Osteocyte (in vitro differentiated cells): ENCODE results near the gene TOB1. TPM values are rescaled to one million over a fixed set of nuclear protein-coding genes. Genes with fewer than 3 reads are reported as not detected.
A peak's percentile ranks its signal among the peaks of the same experiment; 100 is the strongest.

Experiments
- DNase-seq: peaks from one replicate; pipeline ENCODE4 v3.0.0; 2021; ENCODE audit warnings: mixed read lengths; ENCODE audit not compliant: unreplicated experiment; ENCODE audit errors: extremely low spot score
- H3K27ac Mint-ChIP-seq: one replicate; pipeline ENCODE4 v1.8.0; 2021; ENCODE audit warnings: mild to moderate bottlenecking, mixed read lengths; ENCODE audit not compliant: unreplicated experiment
- H3K27me3 Mint-ChIP-seq: one replicate; pipeline ENCODE4 v1.8.0; 2021; ENCODE audit warnings: mixed read lengths; ENCODE audit not compliant: unreplicated experiment
- H3K36me3 Mint-ChIP-seq: one replicate; pipeline ENCODE4 v1.8.0; 2021; ENCODE audit warnings: mixed read lengths; ENCODE audit not compliant: unreplicated experiment
- H3K4me1 Mint-ChIP-seq: one replicate; pipeline ENCODE4 v1.8.0; 2021; ENCODE audit warnings: mixed read lengths; ENCODE audit not compliant: unreplicated experiment
- H3K4me3 Mint-ChIP-seq: one replicate; pipeline ENCODE4 v1.8.0; 2021; ENCODE audit warnings: mild to moderate bottlenecking, moderate library complexity, mixed read lengths; ENCODE audit not compliant: unreplicated experiment
- H3K9me3 Mint-ChIP-seq: one replicate; pipeline ENCODE4 v1.8.0; 2021; ENCODE audit warnings: mixed read lengths; ENCODE audit not compliant: unreplicated experiment
- CTCF ChIP-seq: fragments of 200-600 bp; sonication (generic); IDR thresholded peaks from 2 replicates; pipeline ENCODE4 v1.5.0; 2021; ENCODE audit warnings: antibody characterized with exemption, mild to moderate bottlenecking, moderate library complexity
- total RNA-seq: library from RNA; stranded (reverse); gene quantifications from 2 replicates; pipeline ENCODE4 v1.2.1, GENCODE V29; 2021

The TOB1 gene
- total RNA-seq, 1 donor from 2014 or later, result 40.1 TPM

- Mint-ChIP-seq H3K9me3 (no peaks in the 10 kb centered on the region), H3K4me1 (peaks cover 50% of the 10 kb centered on the region), H3K4me3 (no peak overlapping the region), H3K27me3 (peaks cover 3% of the 10 kb centered on the region), H3K27ac (peak overlapping the region; percentile 80), H3K36me3 (no peaks in the 10 kb centered on the region)
- TF ChIP-seq CTCF, result no peak
- no peak for DNase-seq
Observed at GRCh38 chr17:50905460-50905803, 39.3 kb upstream of the TOB1 start.

GRCh38 chr17:50904518-50905459, 38.6 kb upstream of the TOB1 start:
- Mint-ChIP-seq H3K27me3 (peaks cover 3% of the 10 kb centered on the region), H3K4me1 (peaks cover 51% of the 10 kb centered on the region)
- peak; percentile 88 for DNase-seq

GRCh38 chr17:50903604-50904517, 37.7 kb upstream of the TOB1 start:
- peaks cover 1% of the 10 kb centered on the region for H3K27me3 Mint-ChIP-seq
- H3K4me1 Mint-ChIP-seq, result peaks cover 41% of the 10 kb centered on the region
- no peaks in the 10 kb centered on the region for H3K9me3 Mint-ChIP-seq
- no peak overlapping the region for H3K4me3 Mint-ChIP-seq
- DNase-seq, result no peak
- no peaks in the 10 kb centered on the region for H3K36me3 Mint-ChIP-seq
- no peak for TF ChIP-seq CTCF
- peak overlapping the region; percentile 80 for H3K27ac Mint-ChIP-seq

More at GRCh38 chr17:50904518-50905459, 38.6 kb upstream of the TOB1 start:
- no peak overlapping the region for H3K4me3 Mint-ChIP-seq
- no peak for TF ChIP-seq CTCF
- no peaks in the 10 kb centered on the region for H3K36me3 Mint-ChIP-seq
- H3K27ac Mint-ChIP-seq, result peak overlapping the region; percentile 80
- no peaks in the 10 kb centered on the region for H3K9me3 Mint-ChIP-seq

GRCh38 chr17:50902372-50903353, 36.5 kb upstream of the TOB1 start:
- H3K4me3 Mint-ChIP-seq, result no peak overlapping the region
- H3K36me3 Mint-ChIP-seq, result no peaks in the 10 kb centered on the region
- TF ChIP-seq CTCF, result no peak
- no peaks in the 10 kb centered on the region for H3K9me3 Mint-ChIP-seq
- DNase-seq, result no peak
- peaks cover 38% of the 10 kb centered on the region for H3K4me1 Mint-ChIP-seq
- H3K27ac Mint-ChIP-seq, result peak overlapping the region; percentile 32
- peaks cover 1% of the 10 kb centered on the region for H3K27me3 Mint-ChIP-seq
